KBM-7 (cell line): Measurements from ENCODE around the gene HRH1.
A peak's percentile ranks its signal among the peaks of the same experiment; 100 is the strongest.
"Not testable (repeated sequence)": the region's sequence is repeated elsewhere in the genome, so short reads cannot be mapped to it uniquely, and the experiment has no call there.

Source experiments
- DNase-seq: peaks from one replicate; pipeline ENCODE4 v3.0.0-alpha.2; 2015
- in situ Hi-C: fragments of 300-500 bp; cut with MboI; formaldehyde crosslinking; loops from 2 replicates; pipeline ENCODE4 v1.14.3; 2020; ENCODE audit warnings: low sequenced_read_pairs, low pct_unique_long_range_greater_than_20kb, mixed read lengths

Gene HRH1

DNA sequence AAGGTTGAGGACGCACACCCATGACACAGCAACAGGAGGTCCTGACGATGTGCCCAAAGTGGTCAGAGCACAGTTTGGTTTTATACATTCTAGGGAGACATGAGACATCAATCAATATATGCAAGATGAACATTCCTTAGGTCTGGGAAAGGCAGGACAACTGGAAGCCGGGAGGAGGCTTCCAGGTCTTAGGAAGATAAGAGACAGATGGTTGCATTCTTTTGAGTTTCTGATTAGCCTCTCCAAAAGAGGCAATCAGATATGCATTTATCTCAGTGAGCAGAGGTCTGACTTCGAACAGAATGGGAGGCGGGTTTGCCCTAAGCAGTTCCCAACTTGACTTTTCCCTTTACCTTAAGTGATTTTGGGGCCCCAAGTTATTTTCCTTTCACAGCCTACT, 101.2 kb downstream of the HRH1 start:
- DNase-seq, in situ Hi-C loops: not testable (repeated sequence)

DNA sequence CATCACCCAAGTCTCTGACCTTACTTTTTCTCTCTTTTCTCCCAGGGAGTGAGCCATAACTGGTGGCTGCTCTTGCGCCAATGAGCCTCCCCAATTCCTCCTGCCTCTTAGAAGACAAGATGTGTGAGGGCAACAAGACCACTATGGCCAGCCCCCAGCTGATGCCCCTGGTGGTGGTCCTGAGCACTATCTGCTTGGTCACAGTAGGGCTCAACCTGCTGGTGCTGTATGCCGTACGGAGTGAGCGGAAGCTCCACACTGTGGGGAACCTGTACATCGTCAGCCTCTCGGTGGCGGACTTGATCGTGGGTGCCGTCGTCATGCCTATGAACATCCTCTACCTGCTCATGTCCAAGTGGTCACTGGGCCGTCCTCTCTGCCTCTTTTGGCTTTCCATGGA, 104.7 kb downstream of the HRH1 start:
- in situ Hi-C loops: no loop called here

DNA sequence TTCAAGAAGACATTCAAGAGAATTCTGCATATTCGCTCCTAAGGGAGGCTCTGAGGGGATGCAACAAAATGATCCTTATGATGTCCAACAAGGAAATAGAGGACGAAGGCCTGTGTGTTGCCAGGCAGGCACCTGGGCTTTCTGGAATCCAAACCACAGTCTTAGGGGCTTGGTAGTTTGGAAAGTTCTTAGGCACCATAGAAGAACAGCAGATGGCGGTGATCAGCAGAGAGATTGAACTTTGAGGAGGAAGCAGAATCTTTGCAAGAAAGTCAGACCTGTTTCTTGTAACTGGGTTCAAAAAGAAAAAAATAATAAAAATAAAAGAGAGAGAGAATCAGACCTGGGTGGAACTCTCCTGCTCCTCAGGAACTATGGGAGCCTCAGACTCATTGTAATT, 106.2 kb downstream of the HRH1 start:
- DNase-seq: no peak

More for the DNA sequence above, 104.7 kb downstream of the HRH1 start:
- no peak for DNase-seq

DNA sequence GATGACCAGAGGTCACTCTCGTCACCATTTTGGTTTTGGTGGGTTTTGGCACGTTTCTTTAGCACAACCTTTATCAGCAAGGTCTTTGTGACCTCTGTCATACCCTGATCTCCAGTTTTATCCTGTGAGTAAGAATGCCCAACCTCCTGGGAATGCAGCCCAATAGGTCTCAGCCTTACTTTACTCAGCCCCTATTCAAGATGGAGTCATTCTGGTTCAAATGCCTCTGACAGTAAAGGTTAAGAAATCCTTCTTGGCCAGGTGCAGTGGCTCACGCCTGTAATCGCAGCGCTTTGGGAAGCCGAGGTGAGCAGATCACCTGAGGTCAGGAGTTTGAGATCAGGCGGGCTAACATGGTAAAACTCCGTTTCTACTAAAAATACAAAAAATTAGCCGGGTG, 114.7 kb downstream of the HRH1 start:
- in situ Hi-C loops: no loop called here
- DNase-seq: no peak

More for the DNA sequence above, 106.2 kb downstream of the HRH1 start:
- in situ Hi-C loops: no loop called here

DNA sequence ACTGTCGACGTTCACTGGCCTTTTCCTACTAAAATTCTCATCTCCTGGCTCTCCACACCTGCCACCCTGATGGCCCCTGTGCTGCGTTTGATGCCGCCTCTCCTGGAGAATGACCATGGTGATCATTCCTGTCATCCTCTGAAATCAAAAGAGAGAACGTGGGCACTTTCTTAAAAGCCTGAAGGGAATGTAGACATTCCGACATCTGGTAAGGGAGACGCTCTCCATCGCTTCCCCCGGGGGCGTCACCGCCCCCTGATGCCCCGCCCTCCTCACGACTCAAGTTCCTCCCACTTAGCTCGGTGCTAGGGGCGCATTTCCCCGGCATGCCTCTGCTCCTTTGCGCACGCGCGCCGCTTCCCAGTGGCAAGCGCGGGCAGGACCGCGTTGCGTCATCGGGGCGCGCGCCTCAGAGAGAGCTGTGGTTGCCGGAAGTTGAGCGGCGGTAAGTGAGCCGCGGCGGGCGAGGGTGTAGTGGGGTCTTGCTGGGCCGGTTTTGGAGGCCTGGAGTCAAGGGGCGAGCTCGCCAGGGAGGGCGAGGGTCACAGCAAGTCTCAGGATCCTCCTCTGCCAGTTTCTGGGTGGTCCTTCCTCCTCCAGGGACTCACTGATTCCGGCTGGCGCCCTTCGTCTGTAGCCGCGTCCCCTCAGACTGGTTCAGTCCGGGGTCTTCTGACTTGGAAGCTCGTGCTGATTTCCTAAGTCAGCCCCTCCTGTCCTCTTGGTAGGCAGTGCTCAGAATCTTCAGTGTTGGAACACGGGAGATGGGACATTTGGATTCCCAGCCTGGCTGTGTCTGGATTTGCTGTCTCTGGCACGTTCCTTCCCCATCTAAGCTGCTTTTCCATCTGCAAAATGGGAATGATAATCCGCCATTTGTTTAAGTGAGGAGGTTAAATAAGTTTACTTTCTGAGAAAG, 118.0 kb downstream of the HRH1 start, which contains the start of gene ATG7:
TSS of gene ATG7 (plus strand) at position 412 of the 919 bp plus-strand sequence. CDS start 26,299 bp downstream, outside the sequence.
- peak; percentile 96 for DNase-seq
- in situ Hi-C loops: no loop called here

DNA sequence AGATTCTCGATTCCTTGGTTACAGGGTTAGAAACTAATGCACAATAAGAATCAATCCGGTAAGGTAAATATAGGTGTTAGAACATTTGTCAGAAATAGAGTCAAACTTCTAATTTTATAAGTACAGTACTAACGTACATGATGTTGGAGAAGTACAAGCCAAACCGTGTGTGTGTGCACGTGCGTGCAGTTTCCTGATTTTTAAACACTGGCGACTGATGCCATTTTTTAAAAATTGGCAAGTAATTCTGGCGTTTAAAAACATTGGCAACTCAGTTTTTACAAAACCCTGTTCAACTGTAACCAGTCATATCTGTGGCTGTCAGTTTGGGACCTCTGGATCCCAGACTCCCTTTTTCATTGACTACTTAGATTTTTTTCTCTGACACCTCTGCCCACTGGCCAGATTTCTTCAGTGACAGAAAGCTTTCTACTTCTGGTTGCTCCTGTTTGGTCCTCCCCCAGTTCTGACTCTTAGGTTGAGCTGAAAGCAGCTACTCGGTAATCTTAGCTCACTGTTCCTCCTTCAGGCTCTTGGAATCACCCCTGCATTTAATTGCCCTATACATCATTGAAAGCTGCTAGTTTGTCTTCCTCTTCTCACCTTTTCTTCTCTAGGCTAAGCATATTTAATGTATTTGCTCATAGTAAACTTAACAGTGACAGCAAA, 118.7 kb downstream of the HRH1 start:
- peak; percentile 49 for DNase-seq
- in situ Hi-C loops: no loop called here

DNA sequence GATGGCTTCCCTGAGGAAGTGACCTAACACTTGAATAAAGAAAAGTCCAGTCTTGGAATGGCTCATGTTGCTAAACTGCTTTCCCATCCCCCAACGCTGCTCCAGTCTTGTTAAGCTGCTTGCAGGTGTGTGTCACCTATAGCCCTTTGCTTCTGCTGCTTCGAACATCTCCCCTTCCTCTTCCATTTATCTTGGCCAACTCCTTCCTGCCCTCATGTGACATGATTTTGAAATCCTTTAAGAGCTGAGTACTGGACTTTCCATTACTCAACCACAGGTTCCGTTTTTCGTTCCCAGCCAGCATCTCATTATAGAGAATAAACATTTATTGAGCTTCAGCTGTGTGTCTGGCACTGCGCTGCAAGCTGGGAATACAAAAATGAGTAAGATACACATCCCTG, 119.6 kb downstream of the HRH1 start:
- peak; percentile 90 for DNase-seq
- in situ Hi-C loops: no loop called here

DNA sequence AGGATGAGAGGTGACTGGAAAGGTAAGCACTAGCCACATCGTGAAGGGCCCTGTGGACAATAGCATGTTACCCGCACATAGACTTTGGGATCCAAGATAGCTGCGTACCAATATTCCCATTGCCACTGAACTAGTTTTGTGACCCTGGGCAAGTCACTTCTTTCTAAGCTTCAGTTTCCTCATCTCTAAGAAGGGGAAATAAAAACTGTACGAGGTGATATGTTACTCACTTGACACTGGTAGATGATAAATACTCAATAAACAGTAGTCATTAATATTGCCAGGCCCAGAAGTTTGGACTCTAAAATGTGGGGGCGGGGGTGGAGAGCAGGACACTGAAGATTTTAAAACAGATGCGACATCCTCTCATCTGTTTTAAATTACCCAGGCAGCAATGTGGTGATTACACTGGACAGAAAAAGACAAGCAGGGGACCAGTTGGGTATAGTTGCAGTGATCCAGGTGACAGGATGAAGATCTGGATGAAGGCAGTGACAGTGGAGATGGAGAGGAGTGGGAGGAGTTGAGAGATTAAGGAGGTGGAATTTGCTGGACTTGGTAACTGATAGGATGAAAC, 120.4 kb downstream of the HRH1 start:
- in situ Hi-C loops: no loop called here
- no peak for DNase-seq

DNA sequence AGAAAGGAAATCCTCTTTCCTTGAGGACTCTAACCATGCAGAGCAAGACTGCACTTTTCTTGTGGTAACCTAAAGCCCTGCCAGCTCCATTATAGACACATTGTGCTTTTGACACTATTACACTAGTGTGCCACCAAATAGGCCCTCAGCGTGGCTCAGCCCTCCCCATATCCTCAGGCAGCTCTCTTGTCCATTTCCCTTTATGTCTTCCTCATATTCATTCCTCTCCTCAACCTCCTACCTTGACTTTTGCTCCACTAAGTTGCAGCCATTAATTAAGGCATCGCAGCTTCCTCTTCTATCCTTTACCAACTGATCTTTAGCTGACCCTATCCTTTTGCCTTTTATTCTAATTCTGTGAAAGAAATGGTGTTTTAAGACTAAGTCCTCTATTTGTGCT, 121.6 kb downstream of the HRH1 start:
- in situ Hi-C loops: no loop called here
- peak; percentile 23 for DNase-seq

DNA sequence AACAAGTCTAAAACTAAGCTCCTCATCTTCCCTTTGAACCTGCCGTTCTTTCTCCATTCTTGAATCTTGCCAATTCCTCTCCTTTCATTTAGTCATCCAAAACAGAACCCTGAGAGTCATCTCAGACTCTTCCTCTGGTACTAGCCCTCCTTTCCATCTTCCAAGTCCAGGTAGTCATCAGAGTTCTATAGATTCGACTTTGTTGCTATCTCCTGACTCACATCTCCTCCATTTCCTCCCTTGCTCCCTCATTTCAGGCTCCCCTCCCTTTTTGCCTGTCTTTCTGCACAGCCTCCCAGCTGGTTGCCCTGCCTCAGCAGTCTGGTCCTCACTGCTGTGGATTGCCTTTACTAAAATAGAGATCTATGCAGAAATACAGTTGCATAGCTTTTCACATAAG, 122.6 kb downstream of the HRH1 start:
- in situ Hi-C loops: no loop called here
- no peak for DNase-seq

DNA sequence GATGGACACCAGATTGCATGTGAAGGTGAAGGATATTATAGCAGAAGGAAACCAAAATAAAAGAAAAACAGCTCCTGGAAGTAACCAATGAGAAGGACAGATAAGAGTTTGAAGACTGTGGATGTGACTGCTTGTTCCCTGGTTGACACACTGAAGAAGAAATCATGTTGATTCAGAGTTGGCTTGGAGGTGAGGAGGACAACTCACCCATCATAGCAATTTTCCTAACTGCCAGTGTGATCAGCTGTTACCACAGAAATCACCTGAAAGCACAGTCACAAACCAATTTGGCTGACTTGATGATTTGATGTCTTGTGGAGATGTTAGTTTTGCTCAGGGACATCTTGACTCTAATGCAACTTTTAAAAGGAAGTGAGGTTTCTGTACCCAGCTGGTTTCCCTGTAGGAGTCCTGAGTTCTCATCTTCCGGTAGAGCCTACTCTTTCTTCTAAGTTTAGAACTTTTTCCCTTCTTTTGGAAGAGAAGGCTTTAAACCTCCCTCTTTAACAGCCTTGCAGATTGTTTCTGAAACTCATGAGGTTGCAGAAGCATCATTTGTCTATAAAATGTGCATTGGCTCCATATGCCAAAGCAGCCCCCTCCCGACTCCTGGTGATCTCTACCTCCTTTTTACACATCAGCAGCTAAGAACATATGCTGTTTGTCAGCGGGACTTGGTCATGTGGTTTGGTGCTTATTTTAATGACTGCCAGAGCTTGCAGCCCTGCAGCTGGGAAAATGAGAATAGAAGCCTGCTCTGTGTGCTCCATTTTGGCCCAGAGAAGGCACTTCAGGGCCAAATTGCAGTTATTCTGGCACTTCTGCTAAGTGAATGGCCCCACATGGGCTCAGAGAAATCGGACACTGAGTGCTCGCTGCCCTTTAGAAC, 128.2 kb downstream of the HRH1 start:
- in situ Hi-C loops: no loop called here
- DNase-seq: no peak

DNA sequence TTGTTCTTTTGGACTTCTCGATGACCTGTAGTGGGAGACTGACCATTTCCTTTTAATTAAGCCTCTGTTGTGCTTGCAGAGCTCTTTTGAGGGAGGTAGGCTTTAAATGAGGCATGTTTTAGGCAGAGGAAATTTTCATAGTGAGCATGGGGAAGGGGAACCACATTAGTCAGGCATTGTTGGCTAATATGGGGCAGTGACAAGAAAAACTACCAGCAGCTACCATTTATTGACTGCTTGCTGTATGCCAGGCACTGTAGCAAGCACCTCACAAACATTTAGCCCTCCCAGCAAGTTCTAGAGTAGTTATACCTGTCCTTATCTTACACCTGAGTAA, 128.8 kb downstream of the HRH1 start:
- DNase-seq: no peak
- in situ Hi-C loops: no loop called here

DNA sequence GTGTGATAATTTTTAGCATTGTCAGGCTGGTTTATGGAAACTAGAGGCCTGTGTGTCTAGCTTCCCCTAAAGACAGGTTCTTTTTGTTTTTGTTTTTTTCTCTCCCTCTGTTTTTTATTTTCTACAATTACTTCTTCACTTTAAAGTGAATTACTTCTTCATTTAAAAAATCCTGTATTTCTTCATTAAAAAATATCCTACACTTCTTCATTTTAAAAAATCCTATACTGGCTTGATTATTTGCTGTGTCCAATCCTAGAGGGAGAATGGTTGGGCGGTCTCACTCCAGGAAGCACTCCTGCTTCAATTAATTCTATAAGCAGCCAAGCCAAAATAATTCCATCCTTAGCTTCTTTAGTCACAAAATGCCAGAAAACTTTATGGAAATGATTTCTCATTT, 129.7 kb downstream of the HRH1 start:
- in situ Hi-C loops: no loop called here
- DNase-seq: no peak

DNA sequence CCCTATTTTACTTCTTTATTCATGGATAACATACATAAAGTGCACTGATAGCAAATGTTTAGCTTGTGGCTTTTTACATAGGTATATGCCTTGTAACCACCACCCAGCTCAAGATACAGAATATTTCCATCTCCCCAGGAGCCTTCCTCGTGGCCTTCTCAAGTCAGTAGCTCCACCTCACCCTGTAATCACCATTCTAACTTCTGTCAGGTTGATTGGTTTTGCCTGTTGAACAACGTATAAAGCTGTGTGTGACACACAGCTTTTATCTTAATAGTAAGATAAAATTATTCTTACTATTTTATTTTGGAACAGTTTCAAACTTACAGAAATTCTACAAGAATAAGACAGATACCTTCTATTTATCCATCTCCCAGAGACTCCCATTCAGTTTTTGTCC, 131.2 kb downstream of the HRH1 start:
- in situ Hi-C loops: no loop called here
- no peak for DNase-seq

DNA sequence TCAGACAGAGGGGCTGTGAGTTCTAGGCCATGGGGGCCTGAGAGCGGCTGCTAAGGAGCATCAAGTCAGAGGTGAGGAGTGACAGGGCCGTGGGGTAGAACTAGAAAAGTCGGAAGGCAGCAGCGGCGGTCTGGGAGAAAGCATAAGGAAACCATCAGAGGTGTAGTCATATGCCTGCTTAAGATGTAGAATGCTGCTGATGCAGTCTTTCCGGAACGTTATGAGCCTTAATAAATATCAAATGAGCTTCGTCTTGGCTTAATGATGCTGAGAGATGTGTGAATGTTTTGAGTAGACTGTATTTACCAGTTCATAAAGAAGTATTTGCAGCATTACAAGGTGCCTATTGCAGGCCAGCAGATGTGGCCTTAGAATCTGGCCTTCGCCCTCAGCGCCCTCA, 133.1 kb downstream of the HRH1 start:
- in situ Hi-C loops: no loop called here

DNA sequence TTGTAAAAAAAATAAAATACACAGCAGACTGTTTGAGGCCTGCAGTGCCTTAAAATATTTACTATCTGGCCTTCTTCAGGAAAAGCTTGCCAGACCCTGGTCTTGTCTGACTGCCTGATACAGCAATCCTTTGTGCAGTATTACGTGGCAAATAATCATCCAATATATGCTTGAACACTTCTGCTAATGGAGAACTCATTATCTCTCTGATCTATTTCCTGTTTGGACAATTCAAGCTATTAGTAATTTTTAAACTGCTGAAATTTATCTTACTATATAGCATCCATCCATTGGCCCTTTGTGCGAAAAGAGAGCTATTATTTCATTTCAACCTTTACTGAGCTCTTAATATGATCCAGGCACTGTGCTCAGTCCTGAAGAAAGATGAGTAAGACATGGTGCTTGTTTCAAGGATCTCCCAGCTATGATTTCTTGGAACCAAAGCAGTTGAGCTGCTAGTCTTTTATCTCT, 133.8 kb downstream of the HRH1 start:
- in situ Hi-C loops: no loop called here

More for the DNA sequence above, 133.1 kb downstream of the HRH1 start:
- no peak for DNase-seq

DNA sequence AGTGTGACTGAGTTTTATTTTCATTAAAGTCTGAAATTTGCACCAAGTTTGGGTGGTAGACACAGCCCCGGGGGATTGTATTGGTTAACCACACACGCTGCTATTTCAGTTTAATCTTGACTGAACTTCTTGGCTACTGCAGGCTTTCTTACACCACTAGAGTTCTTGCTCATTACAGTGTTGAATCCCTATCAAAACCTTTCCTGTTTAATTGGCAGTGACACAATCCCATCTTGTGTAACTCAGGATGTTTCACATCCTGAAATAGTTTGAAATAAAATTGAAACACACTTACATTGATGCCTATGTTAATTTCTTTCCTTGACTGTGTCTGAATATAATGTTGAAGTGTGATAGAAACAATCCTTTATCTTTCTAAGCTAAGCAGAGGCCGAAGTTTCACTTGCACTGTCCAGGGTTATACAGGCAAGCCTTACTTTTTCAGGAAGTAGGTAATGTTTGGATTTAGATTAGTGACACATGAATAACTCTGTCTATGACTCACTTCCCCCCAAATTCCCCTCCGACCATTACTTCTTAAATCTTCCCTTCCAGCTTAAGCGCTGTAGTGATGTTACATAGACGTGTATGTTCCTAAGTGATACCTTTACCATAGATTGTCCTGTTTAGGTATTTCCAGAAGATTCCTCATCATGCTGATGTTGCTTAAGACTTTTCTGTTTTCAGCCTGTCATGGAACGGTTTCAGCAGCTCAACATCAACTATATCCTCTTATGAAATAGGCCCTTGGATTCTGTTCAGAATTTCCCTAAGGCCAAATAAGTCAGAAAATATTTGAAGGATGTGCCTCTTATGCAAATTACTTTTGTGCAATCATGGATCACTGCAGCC, 134.7 kb downstream of the HRH1 start:
- DNase-seq: peak; percentile 93

More for the DNA sequence above, 133.8 kb downstream of the HRH1 start:
- no peak for DNase-seq

DNA sequence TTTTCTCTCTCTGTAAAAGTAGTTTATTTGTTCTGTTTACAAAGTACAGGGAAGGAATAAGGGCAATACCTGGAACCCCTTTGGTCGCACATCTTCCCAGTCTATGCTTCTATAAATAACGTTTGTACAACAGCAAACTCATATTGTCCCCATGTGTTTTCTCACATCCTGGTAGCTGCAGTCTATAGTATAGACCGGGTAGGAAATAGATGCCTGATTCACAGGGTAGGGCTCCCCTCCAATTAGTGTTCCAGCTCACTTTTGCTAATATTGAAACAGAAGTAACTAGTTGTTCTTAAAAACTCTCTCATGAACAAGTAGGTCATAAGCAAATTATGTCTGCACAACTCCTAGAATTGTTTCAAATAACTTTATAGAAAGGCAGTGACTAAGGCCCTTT, 135.6 kb downstream of the HRH1 start:
- in situ Hi-C loops: no loop called here
- no peak for DNase-seq

More for the DNA sequence above, 134.7 kb downstream of the HRH1 start:
- in situ Hi-C loops: no loop called here
